GM21528 (cell line): ENCODE data around the gene TM9SF4.
"Not testable (repeated sequence)": the region's sequence is repeated elsewhere in the genome, so short reads cannot be mapped to it uniquely, and the experiment has no call there.

ENCODE experiments used
- ATAC-seq: cut with Tn5 transposase; IDR thresholded peaks from one replicate; pipeline ENCODE4 v1.9.1; 2021; ENCODE audit warnings: mild to moderate bottlenecking, moderate library complexity; ENCODE audit not compliant: unreplicated experiment, low FRiP score

TM9SF4 gene

GRCh38 chr20:32186506-32186905, 77.0 kb downstream of the TM9SF4 start:
- ATAC-seq, result no peak

- ATAC-seq, result no peak
Measured at GRCh38 chr20:32188376-32189122, 79.0 kb downstream of the TM9SF4 start.

- ATAC-seq, result no peak
Measured at GRCh38 chr20:32189123-32189410, 79.6 kb downstream of the TM9SF4 start.

- ATAC-seq, result no peak
Measured at GRCh38 chr20:32189691-32190615, 80.4 kb downstream of the TM9SF4 start.

GRCh38 chr20:32190616-32191415, 81.3 kb downstream of the TM9SF4 start:
- no peak for ATAC-seq

GRCh38 chr20:32191422-32191821, 81.9 kb downstream of the TM9SF4 start:
- no peak for ATAC-seq

- no peak for ATAC-seq
Measured at GRCh38 chr20:32191873-32192272, 82.4 kb downstream of the TM9SF4 start.

- no peak for ATAC-seq
Measured at GRCh38 chr20:32192698-32193097, 83.2 kb downstream of the TM9SF4 start.

- not testable (repeated sequence) for ATAC-seq
Measured at GRCh38 chr20:32193336-32193735, 83.8 kb downstream of the TM9SF4 start.

GRCh38 chr20:32193996-32194395, 84.5 kb downstream of the TM9SF4 start:
- ATAC-seq, result no peak

GRCh38 chr20:32195581-32195980, 86.1 kb downstream of the TM9SF4 start:
- no peak for ATAC-seq

GRCh38 chr20:32196613-32197012, 87.1 kb downstream of the TM9SF4 start:
- not testable (repeated sequence) for ATAC-seq

- not testable (repeated sequence) for ATAC-seq
Measured at GRCh38 chr20:32197136-32197535, 87.6 kb downstream of the TM9SF4 start.

- ATAC-seq, result no peak
Measured at GRCh38 chr20:32199006-32199405, 89.5 kb downstream of the TM9SF4 start.

GRCh38 chr20:32201296-32201976, 91.9 kb downstream of the TM9SF4 start:
- ATAC-seq, result no peak

GRCh38 chr20:32201977-32202363, 92.5 kb downstream of the TM9SF4 start:
- ATAC-seq, result no peak

- no peak for ATAC-seq
Measured at GRCh38 chr20:32203356-32204204, 94.1 kb downstream of the TM9SF4 start.

- no peak for ATAC-seq
Measured at GRCh38 chr20:32204205-32205109, 94.9 kb downstream of the TM9SF4 start.
